Mononuclear cell (primary cell): Measurements from ENCODE around the gene PRSS12. TPM values are rescaled to one million over a fixed set of nuclear protein-coding genes. Genes with fewer than 3 reads are reported as not detected.

ENCODE experiments used
- H3K27me3 ChIP-seq: 2 replicates; pipeline ENCODE4 v1.6.0; 2011; ENCODE audit warnings: low read length, control low read depth; ENCODE audit not compliant: insufficient read depth
- H3K4me1 ChIP-seq: 2 replicates; pipeline ENCODE4 v1.5.1; 2011; ENCODE audit warnings: mild to moderate bottlenecking, low read length, control low read depth; ENCODE audit not compliant: insufficient read depth
- H3K4me3 ChIP-seq: 2 replicates; pipeline ENCODE4 v1.5.1; 2011; ENCODE audit warnings: mild to moderate bottlenecking, low read length, moderate library complexity
- H3K9me3 ChIP-seq: 2 replicates; pipeline ENCODE4 v1.5.1; 2011; ENCODE audit warnings: low read depth, mild to moderate bottlenecking, control low read depth, low read length
- total RNA-seq: library from RNA; depleted of rRNA; stranded (reverse); fragments of >200 nt; gene quantifications from one replicate; pipeline ENCODE4 v1.2.3, GENCODE V29; 2012

The PRSS12 gene
- total RNA-seq, 1 donor: 0.21 TPM

DNA sequence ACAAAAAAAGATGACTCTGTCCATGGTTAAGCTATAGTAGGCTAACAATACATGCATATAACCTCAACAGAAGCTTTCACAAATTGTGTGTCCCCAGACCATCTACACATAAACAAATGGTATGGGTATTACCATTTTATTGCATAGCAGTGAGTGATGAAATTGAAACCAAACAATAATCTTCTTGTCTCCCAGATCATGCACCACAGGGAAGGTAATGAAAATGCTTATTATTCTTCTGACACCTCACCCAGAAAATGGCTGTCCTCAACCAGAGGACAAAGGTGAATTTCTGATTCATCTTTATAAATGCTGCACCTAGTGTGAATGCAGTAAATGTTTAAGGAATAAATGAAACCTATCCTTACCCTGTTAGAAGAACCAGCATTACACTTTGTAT is 8.0 kb downstream of the PRSS12 start:
- Histone ChIP-seq H3K4me1 (no peaks in the 10 kb centered on the region), H3K27me3 (peaks cover 5% of the 10 kb centered on the region), H3K4me3 (no peak overlapping the region), H3K9me3 (no peaks in the 10 kb centered on the region)

DNA sequence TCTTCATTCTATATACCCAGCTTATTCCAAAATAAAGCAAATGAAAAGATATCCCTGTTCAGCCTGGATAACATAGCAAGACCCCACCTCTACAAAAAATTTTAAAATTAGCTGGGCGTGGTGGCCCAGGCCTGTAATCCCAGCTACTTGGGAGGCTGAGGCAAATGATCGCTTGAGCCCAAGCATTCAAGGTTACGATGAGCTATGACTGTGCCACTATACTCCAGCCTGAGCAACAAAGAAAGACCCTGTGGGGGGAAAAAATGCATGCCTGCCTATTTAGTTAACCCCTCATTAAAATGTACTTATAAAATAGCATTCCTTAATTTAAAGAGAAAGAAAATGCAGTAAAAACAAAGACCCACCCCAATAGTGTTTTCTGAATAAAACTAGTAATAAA is 9.3 kb downstream of the PRSS12 start:
- no peaks in the 10 kb centered on the region for H3K4me1 ChIP-seq
- H3K9me3 ChIP-seq: no peaks in the 10 kb centered on the region
- peaks cover 3% of the 10 kb centered on the region for H3K27me3 ChIP-seq
- H3K4me3 ChIP-seq: no peak overlapping the region

DNA sequence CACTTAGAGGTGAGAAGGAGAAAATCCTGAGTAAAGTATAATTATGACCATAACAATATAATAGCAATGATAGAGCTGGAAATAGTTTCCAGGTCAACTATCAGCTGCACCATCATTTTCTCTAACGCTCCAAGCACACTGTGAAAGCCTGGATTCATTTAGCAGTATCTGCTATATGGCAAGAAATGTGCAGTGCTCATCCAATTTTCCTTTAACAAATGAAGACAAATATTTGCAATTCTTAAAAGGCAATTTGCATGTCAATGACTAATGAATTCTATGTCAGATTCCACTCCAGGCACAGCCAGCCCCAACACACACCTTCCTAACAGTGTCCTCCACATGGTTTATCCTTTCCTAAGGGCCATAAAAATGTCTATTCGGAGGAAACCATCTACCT is 12.7 kb downstream of the PRSS12 start:
- no peaks in the 10 kb centered on the region for H3K9me3 ChIP-seq
- no peaks in the 10 kb centered on the region for H3K4me1 ChIP-seq
- no peaks in the 10 kb centered on the region for H3K27me3 ChIP-seq
- H3K4me3 ChIP-seq: no peak overlapping the region

DNA sequence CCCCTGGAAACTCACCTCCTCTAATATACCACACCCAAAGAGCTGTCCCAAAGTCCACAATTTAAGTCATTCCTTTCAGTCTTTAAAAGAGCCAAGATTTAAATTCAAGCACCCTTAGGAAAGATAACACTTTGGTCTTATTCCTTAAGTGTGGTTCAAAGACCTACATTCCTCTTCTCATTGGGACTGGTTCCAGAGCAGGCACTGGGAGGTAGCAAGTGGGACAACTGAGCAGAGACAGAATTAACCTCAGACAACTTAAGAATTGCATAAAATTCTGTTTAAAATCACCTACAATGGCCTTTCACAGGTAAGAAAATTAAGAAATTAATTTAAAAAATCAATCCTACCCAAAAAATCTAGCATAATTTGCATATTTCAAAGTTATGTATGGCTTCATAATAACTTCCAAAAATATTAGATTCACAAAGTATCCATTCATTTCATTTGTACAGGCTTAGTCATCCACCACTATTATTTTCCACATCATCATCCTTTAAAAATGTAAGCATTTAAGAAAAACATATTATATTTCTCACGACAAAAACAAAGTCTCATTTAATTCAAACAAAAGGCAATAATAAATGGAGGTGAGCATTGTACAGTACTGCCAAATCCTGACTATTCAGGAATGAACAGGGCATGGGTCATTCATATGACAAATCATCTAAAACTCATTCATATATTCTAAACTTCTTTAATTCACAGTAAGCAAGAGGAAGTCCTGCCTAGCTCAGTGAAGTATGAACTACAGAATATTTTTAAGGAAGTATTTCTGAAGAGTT is 13.6 kb downstream of the PRSS12 start:
- Histone ChIP-seq H3K4me3 (no peak overlapping the region), H3K4me1 (no peaks in the 10 kb centered on the region), H3K9me3 (no peaks in the 10 kb centered on the region), H3K27me3 (no peaks in the 10 kb centered on the region)

DNA sequence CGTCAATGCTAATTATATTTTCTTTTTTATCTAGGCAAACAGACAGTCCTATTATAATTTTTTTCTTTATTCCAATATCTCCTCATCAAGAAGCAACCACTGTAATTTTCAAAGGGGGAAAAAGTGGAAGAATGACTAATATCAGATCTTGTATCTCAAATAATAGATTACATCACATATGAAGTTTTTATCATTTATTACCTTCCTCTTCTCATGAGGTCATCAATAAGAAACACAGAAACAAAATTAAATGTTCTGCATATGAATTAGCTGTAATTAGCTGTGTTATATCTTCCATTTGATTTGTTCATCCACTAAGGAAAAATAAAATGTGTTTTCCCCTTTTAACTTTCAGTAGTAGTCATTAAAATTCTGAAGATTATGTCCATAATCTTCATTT is 14.3 kb downstream of the PRSS12 start:
- Histone ChIP-seq H3K9me3 (no peaks in the 10 kb centered on the region), H3K4me1 (no peaks in the 10 kb centered on the region), H3K4me3 (no peak overlapping the region), H3K27me3 (no peaks in the 10 kb centered on the region)

DNA sequence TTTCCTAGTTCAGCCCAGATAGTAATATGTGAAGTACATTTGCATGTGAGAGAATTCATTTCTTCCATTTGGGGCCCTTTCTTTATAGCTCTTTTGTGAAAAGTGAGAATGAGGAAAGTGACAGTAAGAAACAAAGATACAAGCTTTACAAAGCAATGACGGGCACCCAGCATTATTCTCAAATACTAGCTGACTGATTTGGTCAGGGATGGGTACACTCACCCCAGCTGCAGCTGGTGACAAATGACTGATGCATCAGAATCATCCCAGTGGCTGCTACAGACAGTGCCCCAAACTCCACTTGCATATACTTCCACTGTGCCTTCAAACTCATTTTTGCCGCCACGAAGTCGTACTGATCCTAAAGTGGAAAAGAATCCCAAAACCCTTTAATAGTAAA is 14.8 kb downstream of the PRSS12 start:
- Histone ChIP-seq H3K9me3 (no peaks in the 10 kb centered on the region), H3K4me1 (no peaks in the 10 kb centered on the region), H3K4me3 (no peak overlapping the region), H3K27me3 (no peaks in the 10 kb centered on the region)

DNA sequence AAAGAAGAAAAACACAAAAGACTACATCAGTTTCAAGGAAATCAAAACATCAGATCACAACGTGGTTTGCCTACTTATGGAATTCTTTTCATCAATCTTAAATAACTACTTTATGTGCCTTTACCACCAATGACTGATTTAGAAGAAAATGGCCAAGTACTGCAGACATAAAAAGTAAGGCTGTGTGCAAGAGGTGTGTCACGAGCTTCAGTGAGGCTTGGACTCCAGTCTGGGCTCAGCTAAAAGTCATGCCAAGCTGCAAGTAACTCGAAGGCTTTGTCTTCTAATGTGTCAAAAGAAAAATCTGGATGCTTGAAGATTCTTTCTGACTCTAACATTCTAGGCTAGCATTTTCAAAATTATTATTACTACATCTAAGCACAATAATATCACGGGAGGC is 17.0 kb downstream of the PRSS12 start:
- H3K4me3 ChIP-seq: no peak overlapping the region
- no peaks in the 10 kb centered on the region for H3K9me3 ChIP-seq
- no peaks in the 10 kb centered on the region for H3K27me3 ChIP-seq
- no peaks in the 10 kb centered on the region for H3K4me1 ChIP-seq

DNA sequence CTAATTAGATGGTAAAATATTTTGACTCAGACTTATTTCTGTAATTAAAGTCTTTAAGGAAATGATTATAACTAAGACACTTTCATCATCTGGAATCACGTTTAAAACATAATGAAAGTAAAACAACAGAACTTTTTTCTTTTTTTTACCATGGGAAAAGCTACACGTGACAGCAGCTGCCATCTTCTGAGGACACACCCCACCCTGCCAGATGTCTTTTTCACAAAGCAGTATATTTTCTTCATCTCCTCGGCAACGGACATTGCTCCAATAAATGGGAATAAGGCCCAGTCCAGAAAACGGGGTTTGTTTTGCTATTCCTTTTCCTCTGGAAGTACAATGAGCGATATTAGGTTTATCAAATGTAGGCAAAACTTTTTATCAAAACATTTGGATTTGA is 17.5 kb downstream of the PRSS12 start:
- Histone ChIP-seq H3K4me1 (no peaks in the 10 kb centered on the region), H3K4me3 (no peak overlapping the region), H3K9me3 (no peaks in the 10 kb centered on the region), H3K27me3 (no peaks in the 10 kb centered on the region)

DNA sequence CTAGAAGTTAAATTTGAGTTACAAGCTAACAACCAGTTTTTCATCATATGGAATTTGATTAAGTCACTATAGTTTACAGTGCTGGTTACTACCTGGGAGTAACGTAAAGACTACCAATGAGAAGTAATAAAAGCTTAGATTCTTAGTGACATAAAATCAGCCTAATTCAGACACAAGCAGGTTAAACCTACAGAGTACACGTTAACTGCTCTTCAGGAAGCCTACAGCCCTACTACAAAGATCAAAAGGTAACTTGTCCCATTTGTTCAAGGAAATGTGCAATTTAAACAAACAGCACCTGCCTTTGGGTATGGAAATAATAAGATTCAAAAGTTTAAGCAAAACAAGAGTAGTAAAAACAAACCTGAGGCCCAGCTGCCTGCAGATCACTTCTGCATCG is 21.5 kb downstream of the PRSS12 start:
- Histone ChIP-seq H3K4me1 (no peaks in the 10 kb centered on the region), H3K27me3 (no peaks in the 10 kb centered on the region), H3K9me3 (no peaks in the 10 kb centered on the region), H3K4me3 (no peak overlapping the region)

DNA sequence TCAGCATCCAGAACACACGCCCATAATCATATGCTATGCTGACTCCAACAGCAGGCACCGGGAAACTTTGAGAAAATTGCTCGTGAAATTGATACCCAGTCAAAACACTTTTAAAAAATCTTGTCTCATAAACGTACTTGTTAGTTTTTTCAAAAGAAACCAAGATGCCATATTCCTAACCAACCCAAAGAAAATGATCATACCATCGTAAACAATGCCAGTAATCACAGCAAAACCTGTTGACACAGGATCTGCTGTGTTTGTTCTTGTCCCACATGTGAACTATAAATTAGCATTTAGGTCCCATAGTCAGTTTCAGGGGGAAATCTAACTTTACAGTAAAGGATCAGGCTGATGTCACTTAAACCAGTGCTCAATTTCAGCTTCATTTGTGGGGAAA is 23.0 kb downstream of the PRSS12 start:
- Histone ChIP-seq H3K9me3 (no peaks in the 10 kb centered on the region), H3K4me3 (no peak overlapping the region), H3K4me1 (no peaks in the 10 kb centered on the region), H3K27me3 (no peaks in the 10 kb centered on the region)

DNA sequence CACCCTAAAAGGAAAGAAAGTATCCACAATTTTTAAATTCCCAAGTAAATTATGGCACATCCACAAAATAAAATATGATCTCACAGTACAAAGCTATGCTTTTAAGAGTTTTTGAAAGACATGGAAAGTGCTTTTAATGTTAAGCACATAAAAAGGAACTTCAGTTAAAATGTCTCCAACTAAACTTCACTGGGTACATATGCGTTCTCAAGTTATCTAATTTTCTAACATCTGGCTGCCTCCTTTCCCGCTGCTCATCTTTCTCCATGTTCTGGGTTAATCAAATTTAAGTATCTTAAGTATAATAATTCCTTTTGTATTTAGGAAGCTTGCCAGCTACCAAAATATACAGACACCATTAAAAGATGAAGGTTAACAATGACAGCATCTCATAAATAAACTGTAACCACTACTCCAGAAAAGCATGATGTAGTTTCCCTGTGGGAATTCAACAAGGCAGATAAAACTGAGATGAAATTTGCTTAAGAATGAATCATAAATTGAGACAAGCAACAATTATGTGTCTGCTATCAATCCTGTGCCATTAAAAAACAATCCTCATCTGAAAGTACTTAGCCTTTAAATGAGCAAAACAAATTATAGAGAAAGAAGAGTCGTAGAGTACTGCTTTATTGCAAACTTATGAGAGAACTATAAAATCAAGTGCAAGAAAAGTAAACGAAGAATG is 25.1 kb downstream of the PRSS12 start:
- Histone ChIP-seq H3K4me1 (no peaks in the 10 kb centered on the region), H3K27me3 (no peaks in the 10 kb centered on the region), H3K4me3 (no peak overlapping the region), H3K9me3 (no peaks in the 10 kb centered on the region)

DNA sequence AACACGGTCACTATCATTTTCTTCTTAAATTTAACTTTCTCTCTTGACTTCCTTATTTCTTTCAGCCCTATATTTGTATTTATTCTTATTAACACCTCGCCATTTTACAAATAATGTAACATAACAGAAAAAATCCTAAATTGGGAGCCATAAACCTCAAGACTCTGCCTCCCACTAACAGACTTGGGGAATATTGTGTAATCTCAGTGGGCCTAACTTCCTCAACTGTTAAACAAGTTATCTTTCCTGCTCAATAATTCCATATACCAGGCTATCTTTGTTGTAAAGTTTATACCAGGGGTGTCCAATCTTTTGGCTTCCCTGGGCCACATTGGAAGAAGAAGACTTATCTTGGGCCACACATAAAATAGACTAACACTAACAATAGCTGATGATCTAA is 26.2 kb downstream of the PRSS12 start:
- Histone ChIP-seq H3K27me3 (no peaks in the 10 kb centered on the region), H3K9me3 (no peaks in the 10 kb centered on the region), H3K4me3 (no peak overlapping the region), H3K4me1 (no peaks in the 10 kb centered on the region)

DNA sequence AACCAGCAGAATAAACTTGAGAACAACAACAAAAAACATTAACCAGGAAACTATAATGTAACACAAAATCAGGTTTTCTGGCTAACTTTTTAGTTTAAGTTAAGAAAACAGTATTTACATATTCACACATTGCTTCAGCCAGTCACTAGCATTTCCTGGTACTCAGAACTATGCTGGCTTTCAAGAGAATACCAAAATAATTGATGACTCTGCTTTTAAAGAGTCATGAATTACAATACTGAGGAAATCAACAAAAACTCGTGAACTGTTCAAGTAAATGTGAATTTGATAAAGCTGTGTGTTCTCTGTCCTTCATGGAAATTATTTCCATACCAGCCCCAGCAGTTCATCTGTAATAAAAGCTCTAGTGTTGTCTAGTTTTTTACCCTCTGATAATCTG is 27.4 kb downstream of the PRSS12 start:
- H3K27me3 ChIP-seq: no peaks in the 10 kb centered on the region
- H3K9me3 ChIP-seq: no peaks in the 10 kb centered on the region
- no peak overlapping the region for H3K4me3 ChIP-seq
- no peaks in the 10 kb centered on the region for H3K4me1 ChIP-seq

DNA sequence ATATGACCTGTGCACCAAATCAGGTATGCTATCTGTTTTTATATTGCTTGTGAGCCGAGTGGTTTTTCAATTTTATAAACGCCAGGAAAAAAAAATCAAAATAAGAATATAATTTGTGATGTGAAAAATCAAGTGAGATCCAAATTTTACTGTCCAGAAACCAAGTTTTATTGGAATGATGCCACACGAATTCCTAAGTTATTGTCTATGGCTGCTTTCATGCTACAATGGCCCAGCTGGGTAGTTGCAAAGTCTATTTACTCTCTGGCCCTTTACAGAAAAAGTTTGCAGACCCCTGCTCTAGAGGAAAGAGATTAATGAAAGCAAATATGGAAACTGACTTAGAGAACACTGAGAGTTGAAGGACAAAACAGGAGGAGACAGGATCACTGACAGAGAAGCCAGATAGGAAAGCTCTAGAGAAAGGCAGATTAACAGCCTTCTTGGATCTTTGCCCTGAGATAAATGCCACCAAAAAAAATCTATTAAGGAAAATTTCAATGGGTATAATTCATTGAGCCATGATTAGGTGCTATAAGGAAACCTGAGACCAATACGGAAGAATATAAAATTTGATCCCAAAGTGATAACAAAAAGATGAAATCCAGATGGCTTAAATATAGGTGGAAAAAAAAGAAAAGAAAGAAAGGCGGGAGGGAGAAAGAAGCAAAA is 29.8 kb downstream of the PRSS12 start:
- Histone ChIP-seq H3K4me1 (no peaks in the 10 kb centered on the region), H3K4me3 (no peak overlapping the region), H3K27me3 (no peaks in the 10 kb centered on the region), H3K9me3 (no peaks in the 10 kb centered on the region)

DNA sequence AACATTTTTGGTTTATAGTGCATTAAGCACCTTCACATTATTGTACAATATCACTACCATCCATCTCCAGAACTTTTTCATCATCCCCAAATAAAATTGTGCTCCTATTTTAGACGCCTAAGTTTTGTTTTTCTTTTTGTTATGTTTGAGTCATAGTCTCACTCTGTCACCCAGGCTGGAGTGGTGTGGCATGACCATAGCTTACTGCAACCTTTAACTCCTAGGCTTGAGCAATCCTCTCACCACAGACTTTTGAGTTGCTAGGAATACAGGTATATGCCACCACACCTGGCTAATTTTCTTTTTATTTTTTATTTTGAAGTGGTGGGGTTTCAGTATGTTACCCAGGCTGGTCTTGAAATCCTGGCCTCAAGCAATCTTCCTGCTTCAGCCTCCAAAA is 33.9 kb downstream of the PRSS12 start:
- no peaks in the 10 kb centered on the region for H3K27me3 ChIP-seq
- H3K4me3 ChIP-seq: no peak overlapping the region
- H3K9me3 ChIP-seq: no peaks in the 10 kb centered on the region
- no peaks in the 10 kb centered on the region for H3K4me1 ChIP-seq
